ENCODE results near the gene PLEK2. TPM values are rescaled to one million over a fixed set of nuclear protein-coding genes. Genes with fewer than 3 reads are reported as not detected.

PLEK2 gene
- total RNA-seq, 1 donor from 2014 or later: 0.53 TPM

Other genes with a start within 250 kb of the PLEK2 start
- not detected for gene GARIN2, start 222.7 kb downstream of the PLEK2 start, total RNA-seq
- gene PALS1, start 170.7 kb downstream of the PLEK2 start, total RNA-seq: 155 TPM
- 27.6 TPM for gene ATP6V1D, start 52.4 kb downstream of the PLEK2 start, total RNA-seq
- 55.1 TPM for gene EIF2S1, start 51.8 kb downstream of the PLEK2 start, total RNA-seq
- gene TMEM229B, start 76.6 kb upstream of the PLEK2 start, total RNA-seq: 5.5 TPM
- 15.0 TPM for gene PLEKHH1, start 121.1 kb upstream of the PLEK2 start, total RNA-seq
- gene PIGH, start 188.1 kb upstream of the PLEK2 start, total RNA-seq: 20.9 TPM
- 10.1 TPM for gene ARG2, start 207.8 kb upstream of the PLEK2 start, total RNA-seq